Prostate gland (tissue), 2 donors: ENCODE results near the gene FDXR. TPM values are rescaled to one million over a fixed set of nuclear protein-coding genes. Genes with fewer than 3 reads are reported as not detected.

Experiments used
- DNase-seq: peaks from one replicate; pipeline ENCODE4 v3.0.0-alpha.2; 2019; ENCODE audit warnings: low spot score
- H3K27ac ChIP-seq, 2 donors: fragments of 200-600 bp; sonication (generic); 2 replicates each; pipeline ENCODE4 v1.5.1; 2017 to 2019
- H3K27me3 ChIP-seq: fragments of 200-600 bp; sonication (generic); replicated peaks from 2 replicates; pipeline ENCODE4 v1.5.1; 2019; ENCODE audit not compliant: insufficient read depth
- H3K36me3 ChIP-seq, 2 donors: fragments of 200-600 bp; sonication (generic); 1 replicate in 1 of 2; 2 replicates in 1 of 2; pipeline versions ENCODE4 v1.5.1 to v1.8.1; 2017 to 2019
- H3K4me1 ChIP-seq: fragments of 200-600 bp; sonication (generic); replicated peaks from 2 replicates; pipeline ENCODE4 v1.5.1; 2019
- H3K4me3 ChIP-seq, 2 donors: fragments of 200-600 bp; sonication (generic); 2 replicates each; pipeline ENCODE4 v1.5.1; 2017 to 2019
- H3K9me3 ChIP-seq: fragments of 200-600 bp; sonication (generic); 2 replicates; pipeline ENCODE4 v1.5.1; 2017
- POLR2A ChIP-seq: fragments of 450-650 bp; IDR thresholded peaks from one replicate; pipeline ENCODE4 v1.6.1; 2016; ENCODE audit warnings: antibody characterized with exemption, mild to moderate bottlenecking
- POLR2AphosphoS5 ChIP-seq: sonication (generic); formaldehyde crosslinking; IDR thresholded peaks from one replicate; pipeline ENCODE4 v1.6.1; 2017; ENCODE audit warnings: antibody characterized with exemption
- WGBS: methylation state at CpG from one replicate; pipeline ENCODE4 v1.1.5; 2018; 5-methylcytosine and 5-hydroxymethylcytosine counted together
- intact Hi-C: fragments of 100-400 bp; cut with DNase I; formaldehyde crosslinking; loops from one replicate; pipeline ENCODE4 v1.14.2; 2022
- total RNA-seq, 2 donors: library from RNA; depleted of rRNA; stranded (reverse); fragments of >200 nt; gene quantifications; one replicate each; pipeline ENCODE4 v1.1.0, GENCODE V29; 2016
- TF ChIP-seq, protein P1 (sequence below), 4 experiments: fragments of 200-600 bp in 2 of 4; fragments of 450-650 bp in 2 of 4; sonication (generic) in 2 of 4; IDR thresholded peaks; 1 replicate in 3 of 4; 2 replicates in 1 of 4; pipeline ENCODE4 v1.5.1; 2016 to 2019; ENCODE audit warnings: antibody characterized with exemption in 4 of 4, mild to moderate bottlenecking in 2 of 4, moderate library complexity in 2 of 4

FDXR gene
- total RNA-seq, 2 donors from 2014 or later, result 24.6 to 182 TPM

DNA sequence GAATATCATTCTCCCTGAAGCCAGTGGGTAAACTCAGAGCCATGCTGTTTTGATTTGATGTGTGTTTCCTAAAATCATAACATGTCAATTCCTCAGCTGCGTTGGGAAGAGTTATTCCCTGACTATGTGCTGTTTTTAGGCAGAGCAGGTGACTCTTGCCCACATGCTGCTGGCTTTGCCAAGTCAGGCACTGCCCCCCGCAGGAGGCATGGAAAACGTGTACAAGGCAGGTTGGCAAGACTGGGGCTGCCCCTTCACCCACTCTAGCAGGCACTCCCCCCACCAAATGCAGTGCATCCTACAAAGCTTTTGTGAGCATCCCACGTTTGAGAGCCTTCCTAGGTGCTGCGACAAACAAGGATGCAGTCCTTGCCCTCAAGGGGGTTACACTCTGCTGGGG lies 58.3 kb downstream of the FDXR start:
- H3K36me3 ChIP-seq, result no peaks in the 10 kb centered on the region
- no peaks in the 10 kb centered on the region for H3K9me3 ChIP-seq
- 86% methylated on average over 5 of the region's 5 CpGs for WGBS
- no peak for DNase-seq
- TF ChIP-seq, protein P1, sequence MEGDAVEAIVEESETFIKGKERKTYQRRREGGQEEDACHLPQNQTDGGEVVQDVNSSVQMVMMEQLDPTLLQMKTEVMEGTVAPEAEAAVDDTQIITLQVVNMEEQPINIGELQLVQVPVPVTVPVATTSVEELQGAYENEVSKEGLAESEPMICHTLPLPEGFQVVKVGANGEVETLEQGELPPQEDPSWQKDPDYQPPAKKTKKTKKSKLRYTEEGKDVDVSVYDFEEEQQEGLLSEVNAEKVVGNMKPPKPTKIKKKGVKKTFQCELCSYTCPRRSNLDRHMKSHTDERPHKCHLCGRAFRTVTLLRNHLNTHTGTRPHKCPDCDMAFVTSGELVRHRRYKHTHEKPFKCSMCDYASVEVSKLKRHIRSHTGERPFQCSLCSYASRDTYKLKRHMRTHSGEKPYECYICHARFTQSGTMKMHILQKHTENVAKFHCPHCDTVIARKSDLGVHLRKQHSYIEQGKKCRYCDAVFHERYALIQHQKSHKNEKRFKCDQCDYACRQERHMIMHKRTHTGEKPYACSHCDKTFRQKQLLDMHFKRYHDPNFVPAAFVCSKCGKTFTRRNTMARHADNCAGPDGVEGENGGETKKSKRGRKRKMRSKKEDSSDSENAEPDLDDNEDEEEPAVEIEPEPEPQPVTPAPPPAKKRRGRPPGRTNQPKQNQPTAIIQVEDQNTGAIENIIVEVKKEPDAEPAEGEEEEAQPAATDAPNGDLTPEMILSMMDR (IDR thresholded peaks at IDR 0.05), result no peak
- TF ChIP-seq POLR2AphosphoS5 (no peak), POLR2A (no peak)
- no peak overlapping the region for H3K27ac ChIP-seq
- H3K27me3 ChIP-seq, result no peaks in the 10 kb centered on the region
- intact Hi-C loops, result no loop called here
- no peaks in the 10 kb centered on the region for H3K4me1 ChIP-seq
- no peak overlapping the region for H3K4me3 ChIP-seq

Other genes with a start within 250 kb of the FDXR start
- under 1 TPM in 1 of 2 donors, not detected in 1; 0.45 TPM for gene CD300E, start 249.3 kb downstream of the FDXR start, total RNA-seq
- gene CD300LF, start 160.1 kb downstream of the FDXR start, total RNA-seq, result 1 to 10 TPM in 1 of 2 donors, under 1 TPM in 1; 0.59 to 1.2 TPM
- gene RAB37, start 135.7 kb downstream of the FDXR start, total RNA-seq, result 1 to 10 TPM; 1.6 to 2.2 TPM
- gene NHERF1, start 124.4 kb downstream of the FDXR start, total RNA-seq, result 100 to 1,000 TPM in 1 of 2 donors, 10 to 100 TPM in 1; 84.1 to 133 TPM
- gene NAT9, start 96.6 kb downstream of the FDXR start, total RNA-seq, result 10 to 100 TPM; 29.6 to 49.3 TPM
- gene GRIN2C, start 13.1 kb downstream of the FDXR start, total RNA-seq, result 1 to 10 TPM in 1 of 2 donors, not detected in 1; 3.6 TPM
- not detected for gene FADS6, start 20.6 kb upstream of the FDXR start, total RNA-seq
- 1 to 10 TPM in 1 of 2 donors, not detected in 1; 1.1 TPM for gene USH1G, start 50.3 kb upstream of the FDXR start, total RNA-seq
- under 1 TPM in 1 of 2 donors, not detected in 1; 0.85 TPM for gene OTOP2, start 51.3 kb upstream of the FDXR start, total RNA-seq
- not detected for gene OTOP3, start 62.9 kb upstream of the FDXR start, total RNA-seq
- 100 to 1,000 TPM in 1 of 2 donors, 10 to 100 TPM in 1; 87.1 to 101 TPM for gene HID1, start 99.8 kb upstream of the FDXR start, total RNA-seq
- 10 to 100 TPM; 13.7 to 34.9 TPM for gene CDR2L, start 114.6 kb upstream of the FDXR start, total RNA-seq
- gene MRPL58, start 139.7 kb upstream of the FDXR start, total RNA-seq, result 10 to 100 TPM; 28.4 to 73.8 TPM
- 100 to 1,000 TPM; 116 to 201 TPM for gene ATP5PD, start 174.0 kb upstream of the FDXR start, total RNA-seq
- gene KCTD2, start 174.2 kb upstream of the FDXR start, total RNA-seq, result 100 to 1,000 TPM in 1 of 2 donors, 10 to 100 TPM in 1; 24.4 to 104 TPM
- gene SLC16A5, start 215.0 kb upstream of the FDXR start, total RNA-seq, result 10 to 100 TPM; 65.0 to 66.4 TPM
- gene ARMC7, start 237.0 kb upstream of the FDXR start, total RNA-seq, result 10 to 100 TPM; 13.6 to 15.1 TPM